Chondrocyte (in vitro differentiated cells): Measurements from ENCODE around the gene UNC13D. TPM values are rescaled to one million over a fixed set of nuclear protein-coding genes. Genes with fewer than 3 reads are reported as not detected.

Experiments
- DNase-seq: peaks from one replicate; pipeline ENCODE4 v3.0.0; 2021; ENCODE audit warnings: mixed read lengths, low spot score
- H3K27ac Mint-ChIP-seq: one replicate; pipeline ENCODE4 v1.8.0; 2021; ENCODE audit warnings: mild to moderate bottlenecking, moderate library complexity, mixed read lengths; ENCODE audit not compliant: unreplicated experiment
- H3K27me3 Mint-ChIP-seq: 2 replicates; pipeline ENCODE4 v1.8.0; 2021; ENCODE audit warnings: low read depth, mixed read lengths
- H3K36me3 Mint-ChIP-seq: 2 replicates; pipeline ENCODE4 v1.8.0; 2021; ENCODE audit warnings: low read depth, mixed read lengths
- H3K4me1 Mint-ChIP-seq: 2 replicates; pipeline ENCODE4 v1.8.0; 2021; ENCODE audit warnings: low read depth, mild to moderate bottlenecking, mixed read lengths
- H3K4me3 Mint-ChIP-seq: one replicate; pipeline ENCODE4 v1.8.0; 2021; ENCODE audit warnings: mild to moderate bottlenecking, moderate library complexity, mixed read lengths; ENCODE audit not compliant: unreplicated experiment
- H3K9me3 Mint-ChIP-seq: 2 replicates; pipeline ENCODE4 v1.8.0; 2021; ENCODE audit warnings: low read depth, mixed read lengths
- CTCF ChIP-seq: fragments of 200-600 bp; sonication (generic); IDR thresholded peaks from 2 replicates; pipeline ENCODE4 v1.5.0; 2021; ENCODE audit warnings: antibody characterized with exemption, mild to moderate bottlenecking, moderate library complexity
- total RNA-seq: library from RNA; stranded (reverse); gene quantifications from 3 replicates; pipeline ENCODE4 v1.2.1, GENCODE V29; 2021

UNC13D gene
- total RNA-seq, 1 donor from 2014 or later, result 1.5 TPM

DNA sequence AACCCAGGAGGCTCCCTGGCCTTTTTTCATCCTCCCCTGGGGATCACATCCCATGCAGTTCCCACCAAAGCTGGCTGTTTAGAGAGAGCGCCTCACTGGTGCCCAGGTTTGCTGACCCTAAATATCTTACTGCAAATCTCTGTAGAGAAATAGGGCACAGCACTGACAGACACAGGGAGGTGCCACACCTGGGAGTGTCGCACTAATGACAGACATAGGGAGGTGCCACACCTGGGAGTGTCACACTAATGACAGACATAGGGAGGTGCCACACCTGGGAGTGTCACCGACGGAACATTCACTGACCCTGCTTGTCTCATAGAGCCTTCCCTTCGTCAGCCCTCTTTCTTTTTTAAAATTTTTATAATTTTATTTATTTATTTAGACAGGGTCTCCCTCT is 34.0 kb downstream of the UNC13D start:
- no peaks in the 10 kb centered on the region for H3K9me3 Mint-ChIP-seq
- peak; percentile 12 for DNase-seq
- H3K27ac Mint-ChIP-seq, result no peak overlapping the region
- H3K27me3 Mint-ChIP-seq, result no peaks in the 10 kb centered on the region
- TF ChIP-seq CTCF, result no peak
- H3K4me3 Mint-ChIP-seq, result no peak overlapping the region
- peaks cover 28% of the 10 kb centered on the region for H3K4me1 Mint-ChIP-seq
- H3K36me3 Mint-ChIP-seq, result peaks cover 5% of the 10 kb centered on the region

DNA sequence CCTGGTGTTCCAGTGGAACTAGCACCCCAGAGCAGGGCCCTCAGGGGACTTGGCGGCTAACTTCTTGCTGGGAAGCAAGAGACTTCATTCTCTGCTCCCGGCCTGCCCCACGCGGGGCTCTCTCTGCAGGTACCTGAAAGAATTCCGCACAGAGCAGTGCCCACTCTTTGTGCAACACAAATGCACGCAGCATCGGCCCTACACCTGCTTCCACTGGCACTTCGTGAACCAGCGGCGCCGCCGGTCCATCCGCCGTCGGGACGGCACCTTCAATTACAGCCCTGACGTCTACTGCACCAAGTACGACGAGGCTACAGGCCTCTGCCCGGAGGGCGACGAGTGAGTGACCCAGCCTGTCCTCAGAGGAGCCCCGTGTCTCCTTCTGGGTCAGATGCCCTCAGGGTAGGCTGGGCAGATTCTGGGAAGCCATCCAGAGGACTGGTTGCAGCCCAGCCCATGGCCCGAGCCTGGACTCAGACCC is 34.5 kb downstream of the UNC13D start:
- H3K4me1 Mint-ChIP-seq, result peaks cover 23% of the 10 kb centered on the region
- DNase-seq, result peak; percentile 88
- H3K27me3 Mint-ChIP-seq, result no peaks in the 10 kb centered on the region
- TF ChIP-seq CTCF, result no peak
- peak overlapping the region; percentile 94 for H3K27ac Mint-ChIP-seq
- no peak overlapping the region for H3K4me3 Mint-ChIP-seq
- peaks cover 5% of the 10 kb centered on the region for H3K36me3 Mint-ChIP-seq
- no peaks in the 10 kb centered on the region for H3K9me3 Mint-ChIP-seq

- peak; percentile 59 for DNase-seq
- Mint-ChIP-seq H3K4me3 (no peak overlapping the region), H3K27ac (peak overlapping the region; percentile 94), H3K27me3 (no peaks in the 10 kb centered on the region), H3K36me3 (peaks cover 5% of the 10 kb centered on the region), H3K9me3 (no peaks in the 10 kb centered on the region), H3K4me1 (peaks cover 20% of the 10 kb centered on the region)
- TF ChIP-seq CTCF, result no peak
Observed at GRCh38 chr17:75808905-75809621, 35.1 kb downstream of the UNC13D start.

- H3K27me3 Mint-ChIP-seq, result no peaks in the 10 kb centered on the region
- H3K27ac Mint-ChIP-seq, result peak overlapping the region; percentile 94
- TF ChIP-seq CTCF, result no peak
- peaks cover 20% of the 10 kb centered on the region for H3K4me1 Mint-ChIP-seq
- peaks cover 5% of the 10 kb centered on the region for H3K36me3 Mint-ChIP-seq
- no peaks in the 10 kb centered on the region for H3K9me3 Mint-ChIP-seq
- H3K4me3 Mint-ChIP-seq, result no peak overlapping the region
- DNase-seq, result no peak
Observed at GRCh38 chr17:75808549-75808904, 35.7 kb downstream of the UNC13D start.

DNA sequence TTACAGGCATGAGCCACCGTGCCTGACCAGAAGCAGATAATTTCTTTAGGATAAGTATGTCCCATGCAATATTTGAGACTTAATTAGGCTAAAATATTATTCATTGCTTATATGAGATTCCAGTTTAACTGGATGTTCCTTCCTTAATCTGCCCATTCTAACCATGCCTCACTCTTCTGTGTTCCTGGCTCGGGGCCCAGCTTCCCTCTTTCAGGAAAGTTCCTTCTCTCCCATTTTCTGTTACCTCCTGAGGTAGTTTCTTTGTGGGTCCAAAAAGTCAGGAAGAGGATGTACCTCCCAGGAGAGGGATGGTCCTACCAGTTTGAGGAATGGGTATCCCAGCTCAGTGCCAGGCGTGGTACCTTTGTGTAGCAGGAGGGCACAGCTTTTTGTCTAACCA is 36.3 kb downstream of the UNC13D start:
- Mint-ChIP-seq H3K9me3 (no peaks in the 10 kb centered on the region), H3K36me3 (peaks cover 5% of the 10 kb centered on the region), H3K4me1 (peaks cover 20% of the 10 kb centered on the region), H3K4me3 (no peak overlapping the region), H3K27ac (peak overlapping the region; percentile 14), H3K27me3 (no peaks in the 10 kb centered on the region)
- TF ChIP-seq CTCF, result no peak
- peak; percentile 6 for DNase-seq
